KBM-7 (cell line): ENCODE data around the gene WDFY2.
A peak's percentile ranks its signal among the peaks of the same experiment; 100 is the strongest.

Experiments
- DNase-seq: peaks from one replicate; pipeline ENCODE4 v3.0.0-alpha.2; 2015
- in situ Hi-C: fragments of 300-500 bp; cut with MboI; formaldehyde crosslinking; loops from 2 replicates; pipeline ENCODE4 v1.14.3; 2020; ENCODE audit warnings: low sequenced_read_pairs, low pct_unique_long_range_greater_than_20kb, mixed read lengths

WDFY2 gene

DNA sequence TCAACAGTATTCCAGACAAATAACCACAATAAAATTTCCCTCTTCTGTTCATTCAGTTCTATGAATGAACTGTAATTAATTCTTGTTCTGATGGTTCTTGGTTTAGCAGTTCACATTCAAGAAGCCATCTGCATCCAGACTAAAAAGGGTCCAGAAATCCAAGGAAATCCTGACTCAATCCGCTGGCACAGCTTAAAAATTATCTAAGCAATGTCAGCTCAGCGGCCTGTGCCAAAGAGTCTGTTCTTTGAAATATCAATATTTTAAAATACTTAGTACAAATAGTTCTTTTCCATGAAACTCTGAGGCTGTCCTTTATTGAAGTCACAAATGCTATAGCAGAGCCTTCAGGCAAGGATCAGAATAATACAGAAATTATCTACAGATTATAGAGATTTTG is 162.5 kb downstream of the WDFY2 start:
- in situ Hi-C loops = no loop called here
- DNase-seq = no peak

DNA sequence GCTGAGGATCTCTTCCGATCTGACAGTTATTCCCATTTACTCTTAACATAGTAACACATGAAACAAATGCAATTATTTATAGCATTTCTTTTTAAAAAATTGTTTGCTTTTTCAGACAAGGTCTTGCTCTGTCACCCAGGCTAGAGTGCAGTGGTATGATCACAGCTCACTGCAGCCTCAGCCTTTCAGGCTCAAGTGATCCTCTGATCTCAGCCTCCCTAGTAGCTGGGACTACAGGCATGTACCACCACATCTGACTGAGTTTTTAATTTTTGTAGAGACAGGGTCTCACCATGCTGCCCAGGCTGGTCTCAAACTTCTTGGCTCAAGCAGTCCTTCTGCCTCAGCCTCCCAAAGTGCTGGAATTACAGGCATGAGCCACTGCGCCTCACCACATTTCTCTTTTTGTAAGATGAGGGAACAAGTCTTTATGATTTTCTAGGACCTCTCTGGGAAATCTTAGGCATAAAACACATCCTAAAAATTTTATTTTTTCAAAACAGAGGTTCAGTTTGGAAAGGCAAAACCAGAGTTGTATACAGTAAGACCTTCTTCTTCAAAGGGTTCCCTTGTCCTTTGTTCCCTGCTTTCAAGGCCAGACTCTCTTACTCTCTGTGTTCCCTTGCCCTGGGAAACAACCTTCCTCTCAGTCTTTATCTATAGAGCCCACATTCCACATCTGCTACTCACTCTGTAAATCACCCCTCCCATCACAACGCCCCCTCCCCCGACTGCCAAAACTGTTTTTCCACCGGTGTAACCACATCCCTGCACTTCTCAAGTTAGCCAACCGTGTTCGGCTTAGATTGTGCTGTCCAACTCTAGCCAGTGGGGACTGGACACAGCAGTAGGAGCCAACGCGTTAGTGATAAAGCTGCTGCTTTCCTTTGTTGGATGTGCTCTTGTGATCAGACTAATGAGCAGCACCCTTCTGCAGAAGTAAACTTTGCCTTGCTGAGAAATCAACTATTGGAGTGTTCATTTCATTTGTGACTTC is 163.5 kb downstream of the WDFY2 start:
- no peak for DNase-seq
- in situ Hi-C loops = no loop called here

DNA sequence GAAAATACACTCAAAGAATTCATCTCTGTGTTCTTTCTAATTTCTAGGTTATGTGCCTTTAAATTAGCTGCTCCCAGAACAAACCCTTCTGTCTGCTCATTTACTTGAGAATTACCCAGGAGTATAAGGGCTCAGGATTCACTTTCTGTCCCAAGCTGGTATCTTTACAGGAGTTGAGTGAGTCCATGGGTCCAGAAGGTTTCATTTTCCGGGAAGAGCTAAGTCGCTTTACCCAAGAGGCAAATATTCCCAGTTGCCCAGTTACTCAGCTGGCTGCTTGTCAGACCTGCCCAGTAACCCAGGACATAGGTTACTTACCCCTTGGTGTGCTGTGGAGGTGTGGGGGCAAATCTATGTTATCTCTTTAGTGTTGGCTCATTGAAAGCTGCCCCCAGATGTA is 172.4 kb downstream of the WDFY2 start:
- in situ Hi-C loops = no loop called here
- DNase-seq = no peak

DNA sequence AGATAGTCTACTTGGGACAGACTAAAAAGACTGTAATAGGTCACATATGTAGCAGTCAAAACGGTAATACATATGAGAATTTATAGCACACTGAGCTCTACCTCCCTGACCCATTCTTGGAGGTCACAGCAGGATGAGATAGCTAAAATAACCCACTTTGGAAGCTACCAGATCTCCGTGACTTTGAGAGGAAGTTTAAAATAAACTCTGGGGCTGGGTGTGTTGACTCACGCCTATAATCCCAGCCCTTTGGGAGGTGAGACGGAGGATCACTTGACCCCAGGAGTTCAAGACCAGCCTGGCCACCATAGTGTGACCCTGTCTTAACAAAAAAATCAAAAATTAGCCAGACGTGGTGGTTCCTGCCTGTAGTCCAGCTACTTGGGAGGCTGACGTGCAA is 174.4 kb downstream of the WDFY2 start:
- in situ Hi-C loops = no loop called here
- no peak for DNase-seq

DNA sequence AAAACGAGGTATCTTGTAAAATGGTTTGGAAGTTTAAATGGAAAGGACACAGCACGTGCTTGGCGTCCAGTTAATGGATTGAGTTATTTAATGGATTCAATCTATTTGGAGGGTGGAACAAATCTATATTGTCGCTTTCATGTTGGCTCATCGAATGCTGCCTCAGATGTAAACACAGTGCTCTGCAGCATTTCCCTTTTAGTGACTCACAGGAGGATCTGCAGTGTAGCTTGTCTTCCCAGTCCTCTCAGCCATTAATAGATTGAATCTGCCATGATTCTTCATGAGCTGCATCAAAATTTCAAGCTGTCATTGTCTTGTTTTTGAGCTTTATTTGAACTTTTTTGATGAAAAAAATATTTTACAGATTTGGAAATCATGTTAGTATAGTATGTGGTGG is 175.0 kb downstream of the WDFY2 start:
- in situ Hi-C loops = no loop called here
- DNase-seq = no peak

DNA sequence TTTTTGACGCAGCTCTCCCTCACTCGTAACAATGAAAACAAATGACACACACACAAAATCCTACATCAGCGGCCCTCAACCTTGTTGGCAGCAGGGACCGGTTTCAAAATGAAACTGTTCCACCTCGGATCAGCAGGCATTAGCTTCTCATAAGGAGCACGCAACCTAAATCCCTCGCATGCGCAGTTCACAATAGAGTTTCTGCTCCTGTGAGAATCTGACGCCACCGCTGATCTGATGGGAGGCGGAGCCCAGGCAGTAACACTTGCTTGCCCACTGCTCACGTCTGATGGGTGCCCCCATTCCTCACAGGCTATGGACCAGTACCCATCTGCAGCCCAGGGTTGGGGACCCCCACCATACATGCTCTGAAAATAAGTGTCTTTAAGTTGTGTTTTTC is 176.3 kb downstream of the WDFY2 start:
- no peak for DNase-seq
- in situ Hi-C loops = no loop called here

DNA sequence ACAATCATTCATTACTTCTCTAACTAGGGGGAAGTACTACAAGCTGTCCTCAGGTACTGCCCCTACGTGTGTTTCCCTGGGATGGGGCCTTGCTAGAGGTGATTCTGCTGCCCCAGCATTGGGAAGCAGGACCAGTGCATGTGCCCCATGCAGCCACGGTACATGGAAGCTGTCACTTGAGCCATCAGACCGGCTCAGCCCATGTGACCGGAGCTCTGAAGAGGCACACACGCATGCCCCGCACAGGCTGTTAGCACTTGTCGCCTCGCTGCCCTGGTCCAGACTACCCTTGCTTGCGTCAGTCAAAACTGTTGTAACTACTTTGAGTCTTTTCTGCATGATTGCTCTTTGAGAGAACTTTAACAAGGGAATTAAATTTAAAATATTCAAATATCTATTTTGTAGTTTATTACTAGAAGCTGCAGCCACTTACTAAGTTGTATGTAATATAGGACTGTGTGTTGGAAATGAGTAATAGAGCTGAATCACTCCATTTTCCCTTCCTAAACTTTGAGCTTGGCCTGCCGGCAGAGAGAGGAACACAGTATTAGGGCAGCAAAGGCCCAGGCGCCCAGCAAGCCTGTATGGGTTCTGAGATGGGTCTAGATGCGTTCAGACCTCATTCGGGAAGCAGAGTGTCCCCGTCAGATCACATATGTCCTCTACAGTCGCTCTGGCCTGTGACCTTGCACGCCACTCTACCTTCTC is 177.5 kb downstream of the WDFY2 start:
- in situ Hi-C loops = no loop called here
- no peak for DNase-seq

DNA sequence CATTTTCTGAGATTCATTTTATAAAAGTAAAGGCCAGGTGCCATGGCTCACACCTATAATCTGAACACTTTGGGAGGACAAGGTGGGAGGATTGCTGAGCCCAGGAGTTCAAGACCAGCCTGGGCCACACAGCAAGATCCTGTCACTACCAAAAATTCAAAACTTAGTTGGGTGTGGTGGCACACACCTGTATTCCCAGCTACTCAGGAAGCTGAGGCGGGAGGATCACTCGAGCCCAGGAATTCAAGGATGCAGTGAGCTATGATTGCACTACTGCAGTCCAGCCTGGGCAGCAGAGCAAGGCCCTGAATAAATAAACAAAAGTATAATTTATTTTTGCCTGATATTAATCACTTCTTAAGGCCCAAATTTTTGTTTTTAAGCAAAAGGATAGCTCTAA is 179.2 kb downstream of the WDFY2 start:
- DNase-seq = no peak
- in situ Hi-C loops = no loop called here

DNA sequence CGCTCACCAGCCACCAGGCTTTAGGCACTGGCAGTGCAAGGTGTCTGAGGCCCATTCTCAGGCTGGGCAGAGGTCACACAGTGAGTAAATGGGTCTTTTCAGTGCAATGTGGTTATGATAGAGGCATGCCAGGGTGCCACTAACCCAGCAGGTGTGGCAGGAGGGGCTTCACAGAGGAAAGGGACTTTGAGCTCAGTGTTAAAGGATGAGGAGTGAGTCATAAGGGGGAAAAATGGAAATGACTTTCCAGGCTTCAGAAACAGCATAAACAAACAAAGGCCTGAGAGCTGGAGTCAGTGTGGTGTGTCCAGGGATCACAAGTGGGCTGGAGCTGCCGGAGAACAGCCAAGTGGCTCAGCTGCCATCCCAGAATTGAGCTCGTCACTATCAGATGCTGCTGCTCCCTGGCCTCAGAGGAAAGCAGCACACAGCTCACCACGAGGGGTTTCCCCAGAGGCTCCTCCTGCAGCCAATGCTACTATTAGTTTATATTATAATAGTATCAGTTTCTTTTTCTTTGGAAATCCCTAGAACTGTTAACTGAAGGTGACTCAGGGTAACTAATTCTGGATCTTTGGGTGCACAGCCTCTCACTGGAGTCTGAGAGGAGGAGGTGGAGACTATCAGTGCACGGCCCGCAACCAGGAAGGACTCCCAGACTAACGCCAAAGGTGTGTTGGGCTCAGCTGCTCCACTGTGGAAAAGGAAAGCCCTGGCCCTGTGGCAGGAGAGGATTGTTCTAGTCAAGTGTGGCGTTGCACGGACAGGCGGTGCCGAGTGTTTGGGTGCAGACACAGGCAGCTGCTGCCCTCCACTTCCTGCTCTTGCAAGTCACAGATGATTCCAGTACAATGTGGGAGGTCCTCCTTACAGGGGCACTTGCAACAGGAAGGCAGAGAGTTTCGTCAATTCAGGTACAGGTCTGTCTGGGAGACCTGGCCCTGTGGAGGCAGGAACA is 180.2 kb downstream of the WDFY2 start:
- no peak for DNase-seq
- in situ Hi-C loops = no loop called here

DNA sequence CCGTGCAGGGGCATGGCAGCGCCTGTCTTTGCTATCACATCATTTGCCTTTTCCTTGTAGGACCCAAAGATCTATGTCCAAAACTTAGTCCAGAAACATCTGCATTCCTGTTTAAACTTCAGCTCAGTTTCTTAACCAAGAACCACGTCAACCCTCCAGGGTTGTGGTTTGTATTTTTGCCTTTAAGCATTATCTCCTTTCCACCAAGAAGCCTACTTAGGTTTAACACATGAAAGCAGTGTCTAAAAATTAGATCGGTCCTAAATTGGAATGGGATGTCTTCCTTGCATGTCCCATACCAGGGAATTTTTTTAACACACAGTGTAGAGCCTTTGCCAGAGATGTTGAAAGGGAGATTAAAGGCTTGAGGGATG is 180.9 kb downstream of the WDFY2 start:
- in situ Hi-C loops = no loop called here
- DNase-seq = no peak

DNA sequence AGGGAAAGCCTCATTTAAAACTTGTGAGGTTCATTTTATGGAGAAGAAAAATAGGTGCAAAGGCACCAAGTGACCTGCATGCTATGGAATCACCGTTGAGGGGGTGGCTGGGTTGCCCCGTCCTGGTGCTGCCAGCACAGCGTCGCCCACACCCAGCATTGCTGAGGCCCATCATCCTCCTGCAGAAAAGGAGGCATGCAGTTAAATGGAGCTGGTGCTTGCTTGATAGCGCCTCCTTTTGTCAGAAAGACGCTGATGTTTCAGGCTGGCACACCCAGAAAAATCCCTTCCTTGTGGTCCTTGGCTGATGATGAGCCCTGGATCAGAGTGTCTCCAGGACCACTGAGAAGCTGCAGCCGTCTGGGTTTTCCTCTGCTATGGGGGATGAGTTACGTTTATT is 182.8 kb downstream of the WDFY2 start:
- in situ Hi-C loops = no loop called here
- peak; percentile 46 for DNase-seq

DNA sequence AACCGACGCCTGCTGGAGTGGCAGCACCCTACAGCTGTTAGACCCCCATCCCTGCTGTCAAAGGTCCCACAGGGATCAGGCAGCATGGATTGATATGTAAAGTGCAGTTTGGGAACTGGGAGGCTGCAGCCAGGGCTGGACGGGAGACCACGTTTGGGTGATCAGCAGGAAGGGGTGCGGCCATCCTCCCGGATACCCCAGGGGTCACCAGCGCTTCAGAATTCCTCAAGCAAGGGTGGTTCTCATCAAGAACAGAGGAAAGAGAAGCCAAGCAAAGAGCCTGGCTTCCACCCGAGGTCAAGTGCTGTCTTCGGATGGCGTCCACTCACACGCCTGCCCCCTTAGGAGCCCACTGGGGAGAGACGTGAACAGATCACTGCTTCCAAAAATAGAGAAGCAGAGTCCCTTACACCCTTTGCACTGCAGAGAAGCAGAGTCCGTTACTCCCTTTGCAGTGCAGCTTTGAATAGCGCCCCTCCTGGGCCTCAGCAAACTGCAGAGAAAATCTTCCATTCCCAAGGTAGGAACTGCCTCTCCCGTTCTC is 184.2 kb downstream of the WDFY2 start:
- in situ Hi-C loops = no loop called here
- no peak for DNase-seq

DNA sequence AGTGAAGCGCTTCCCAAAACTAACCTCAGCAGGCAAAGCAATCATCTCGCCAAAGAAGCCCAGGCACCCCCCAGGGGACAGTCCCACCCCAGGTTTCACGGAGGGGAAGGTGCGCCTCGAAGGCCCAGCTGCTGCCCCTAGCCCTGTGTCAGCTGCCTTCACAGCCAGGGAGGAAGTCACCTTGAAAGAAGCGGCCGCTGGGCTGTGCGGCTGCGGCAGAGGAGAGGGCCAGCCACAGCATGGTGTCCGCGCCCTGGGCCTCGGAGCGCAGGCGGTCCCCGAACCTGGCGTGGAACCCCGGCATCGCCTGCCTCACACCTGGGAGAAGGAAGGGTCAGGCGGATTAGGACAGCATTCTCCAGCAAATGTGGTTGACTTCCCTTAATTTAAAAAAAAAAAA is 184.7 kb downstream of the WDFY2 start:
- in situ Hi-C loops = no loop called here
- DNase-seq = no peak

DNA sequence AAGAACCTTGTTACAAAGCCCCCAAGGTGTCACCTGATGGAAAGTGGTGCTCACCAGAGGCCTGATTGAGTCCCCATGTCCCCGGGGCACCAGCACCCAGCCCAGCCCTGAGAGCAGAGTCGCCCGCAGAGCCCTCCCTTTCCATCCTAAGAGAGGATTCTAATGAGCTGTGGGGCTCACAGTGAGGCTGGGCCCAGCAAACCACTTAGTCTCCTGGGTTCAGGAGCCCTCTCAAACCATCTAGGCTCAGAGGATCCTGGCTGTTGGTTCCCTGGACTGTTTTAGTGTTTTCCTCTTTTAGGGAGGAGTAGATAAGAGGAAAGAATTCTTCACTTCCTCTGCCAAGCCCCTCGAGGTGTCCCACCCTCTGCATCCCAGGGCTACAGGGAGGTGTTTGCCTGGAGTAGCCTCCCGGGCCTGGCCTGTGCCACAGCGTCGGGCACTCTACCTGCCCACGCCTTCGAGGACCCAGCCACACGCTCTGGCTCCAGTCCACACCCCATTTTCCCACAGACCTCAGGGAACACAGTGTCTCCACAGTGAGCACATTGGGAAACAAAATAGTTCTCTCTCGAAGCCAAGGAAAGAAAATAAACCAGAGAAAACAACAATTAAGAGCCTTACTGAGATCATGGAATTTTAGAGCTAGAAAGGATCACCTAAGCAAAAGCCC is 185.3 kb downstream of the WDFY2 start:
- no peak for DNase-seq
- in situ Hi-C loops = no loop called here

DNA sequence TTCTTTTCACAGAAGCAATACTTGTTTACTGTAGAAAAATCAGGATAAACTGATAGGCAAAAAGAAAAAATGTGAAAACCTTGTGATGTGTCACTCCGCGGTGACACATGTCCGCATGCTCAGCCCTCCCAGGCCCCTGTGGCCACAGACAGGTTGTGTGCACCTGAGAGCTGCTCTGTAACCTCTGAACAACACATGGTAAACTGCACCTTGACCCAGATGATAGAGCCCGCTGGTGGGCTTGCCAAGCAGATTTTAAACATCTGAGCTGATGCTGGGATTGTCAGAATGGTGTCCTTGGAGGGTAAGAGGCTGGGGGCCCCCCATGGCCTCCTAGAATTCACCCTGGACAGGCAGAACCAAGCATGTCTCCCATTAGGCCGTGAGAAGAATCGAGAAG is 185.9 kb downstream of the WDFY2 start:
- in situ Hi-C loops = no loop called here
- DNase-seq = no peak

DNA sequence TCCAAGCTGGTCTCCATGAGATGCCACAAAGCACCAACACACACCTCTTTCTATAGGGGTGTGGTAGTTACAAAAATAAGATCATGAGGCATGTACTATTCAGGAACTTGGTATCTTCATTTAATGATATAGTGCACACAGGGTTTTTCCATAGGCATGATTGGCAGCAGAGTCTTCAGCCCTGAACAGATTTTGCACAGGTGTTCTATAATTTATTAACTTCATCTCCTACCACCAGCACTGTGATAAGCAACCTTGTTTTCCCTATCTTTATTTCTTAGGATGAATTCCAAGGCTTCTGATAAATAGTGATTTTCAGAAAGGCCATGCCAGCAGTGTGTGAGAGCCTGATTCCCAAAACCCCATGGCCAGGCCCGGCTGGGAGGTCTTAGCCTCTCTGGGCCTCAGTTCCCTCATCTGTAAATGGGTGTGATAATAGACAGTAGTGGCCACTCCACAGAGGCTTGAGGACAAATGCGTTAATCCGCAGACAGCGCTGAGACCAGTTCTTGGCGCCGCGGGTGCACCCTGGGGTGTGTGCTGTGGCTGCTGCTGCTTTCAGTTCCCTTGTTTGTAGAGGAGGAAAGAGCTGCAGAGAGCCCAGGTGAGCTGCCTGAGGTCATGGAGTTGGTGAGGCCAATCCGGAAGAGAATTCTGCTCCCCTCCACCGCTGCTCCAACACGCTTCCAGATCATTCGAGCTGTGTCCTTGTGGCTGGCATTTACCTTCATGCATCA is 186.6 kb downstream of the WDFY2 start:
- in situ Hi-C loops = no loop called here
- no peak for DNase-seq

DNA sequence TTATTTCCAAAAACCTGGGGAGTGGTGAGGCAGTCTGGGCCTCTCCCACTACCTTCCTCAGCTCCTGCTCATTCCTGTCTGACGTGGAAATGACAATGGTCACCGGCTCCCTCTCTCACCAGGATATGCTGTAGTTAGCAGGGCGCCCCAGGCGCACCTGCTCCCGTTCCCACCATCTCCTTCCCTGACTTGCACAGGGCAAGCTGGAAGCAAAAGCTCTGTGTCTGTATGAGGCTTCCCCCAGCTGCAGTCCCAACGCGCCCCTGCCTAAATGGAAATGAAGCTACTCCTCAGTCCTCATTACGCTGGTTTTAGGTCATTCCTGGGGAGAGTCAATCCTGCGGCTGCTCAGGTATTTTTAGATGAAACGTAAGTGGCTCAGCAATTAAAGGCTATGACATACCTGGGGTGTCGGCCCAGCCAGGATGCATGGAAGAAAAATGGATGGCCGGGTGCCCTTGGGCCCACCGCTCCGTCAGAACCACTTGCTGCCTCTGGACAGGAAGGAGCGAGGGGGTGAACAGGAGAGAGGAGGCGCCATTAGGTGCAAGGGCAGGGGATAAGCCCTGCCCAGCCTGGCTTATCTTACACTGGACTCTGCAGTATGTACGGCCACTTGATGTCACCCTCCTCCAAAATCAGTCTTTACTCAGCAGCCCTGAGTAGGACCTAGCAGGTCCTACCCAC is 187.3 kb downstream of the WDFY2 start:
- DNase-seq = no peak
- in situ Hi-C loops = no loop called here

DNA sequence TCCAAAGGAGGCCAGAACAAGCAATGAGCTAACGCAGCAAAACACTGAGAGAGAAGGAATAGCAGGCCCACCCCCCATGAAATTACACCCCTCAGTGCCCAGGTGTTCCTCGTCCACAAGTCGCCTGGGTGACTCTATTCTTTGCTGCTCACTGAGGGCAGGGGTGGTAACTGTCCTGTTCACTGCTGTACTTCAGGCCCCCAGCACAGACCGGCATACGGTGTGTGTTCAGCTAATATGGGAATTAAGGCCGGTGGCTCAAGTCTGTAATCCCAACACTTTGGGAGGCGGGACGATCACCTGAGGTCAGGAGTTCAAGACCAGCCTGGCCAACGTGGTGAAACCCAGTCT is 187.8 kb downstream of the WDFY2 start:
- in situ Hi-C loops = no loop called here
- no peak for DNase-seq
